Thymus (tissue), 2 donors: ENCODE data around the gene GRB7. TPM values are rescaled to one million over a fixed set of nuclear protein-coding genes. Genes with fewer than 3 reads are reported as not detected.

Source experiments
- polyA plus RNA-seq: library from polyadenylated mRNA; stranded (reverse); fragments of 200-250 nt; gene quantifications from one replicate; pipeline ENCODE4 v1.2.3, GENCODE V29; 2013
- total RNA-seq: library from RNA; stranded (reverse); fragments of 120-200 nt; gene quantifications from one replicate; pipeline ENCODE4 v1.2.4, GENCODE V29; 2013
- donor health status: healthy.

The GRB7 gene
- total and polyA plus RNA-seq, 2 donors = 1.3 to 4.1 TPM

Other genes with a start within 250 kb of the GRB7 start
- not detected for gene NEUROD2, start 130.0 kb upstream of the GRB7 start, total RNA-seq
- gene NEUROD2, start 130.0 kb upstream of the GRB7 start, polyA plus RNA-seq = 0.14 TPM
- 1.8 TPM for gene PPP1R1B, start 111.0 kb upstream of the GRB7 start, total RNA-seq
- gene PPP1R1B, start 111.0 kb upstream of the GRB7 start, polyA plus RNA-seq = 1.3 TPM
- 15.1 TPM for gene STARD3, start 100.8 kb upstream of the GRB7 start, total RNA-seq
- gene STARD3, start 100.8 kb upstream of the GRB7 start, polyA plus RNA-seq = 113 TPM
- 0.28 TPM for gene TCAP, start 72.6 kb upstream of the GRB7 start, total RNA-seq
- 1.7 TPM for gene TCAP, start 72.6 kb upstream of the GRB7 start, polyA plus RNA-seq
- gene PNMT, start 69.5 kb upstream of the GRB7 start, total RNA-seq = 0.38 TPM
- 2.9 TPM for gene PNMT, start 69.5 kb upstream of the GRB7 start, polyA plus RNA-seq
- 6.6 TPM for gene PGAP3, start 49.9 kb upstream of the GRB7 start, total RNA-seq
- 18.5 TPM for gene PGAP3, start 49.9 kb upstream of the GRB7 start, polyA plus RNA-seq
- gene ERBB2, start 37.9 kb upstream of the GRB7 start, total RNA-seq = 6.1 TPM
- gene ERBB2, start 37.9 kb upstream of the GRB7 start, polyA plus RNA-seq = 14.3 TPM
- gene MIEN1, start 7.4 kb upstream of the GRB7 start, total RNA-seq = 56.4 TPM
- 84.3 TPM for gene MIEN1, start 7.4 kb upstream of the GRB7 start, polyA plus RNA-seq
- 31.5 TPM for gene IKZF3, start 126.4 kb downstream of the GRB7 start, total RNA-seq
- gene IKZF3, start 126.4 kb downstream of the GRB7 start, polyA plus RNA-seq = 23.9 TPM
- not detected for gene ZPBP2, start 130.3 kb downstream of the GRB7 start, total RNA-seq
- gene ZPBP2, start 130.3 kb downstream of the GRB7 start, polyA plus RNA-seq = 0.11 TPM
- 13.2 TPM for gene GSDMB, start 180.7 kb downstream of the GRB7 start, total RNA-seq
- 122 TPM for gene GSDMB, start 180.7 kb downstream of the GRB7 start, polyA plus RNA-seq
- gene ORMDL3, start 189.7 kb downstream of the GRB7 start, total RNA-seq = 170 TPM
- 67.6 TPM for gene ORMDL3, start 189.7 kb downstream of the GRB7 start, polyA plus RNA-seq
- gene LRRC3C, start 189.8 kb downstream of the GRB7 start, total RNA-seq = not detected
- 0.05 TPM for gene LRRC3C, start 189.8 kb downstream of the GRB7 start, polyA plus RNA-seq
- 0.57 TPM for gene GSDMA, start 225.1 kb downstream of the GRB7 start, total RNA-seq
- 1.7 TPM for gene GSDMA, start 225.1 kb downstream of the GRB7 start, polyA plus RNA-seq
- gene PSMD3, start 242.9 kb downstream of the GRB7 start, total RNA-seq = 71.8 TPM
- gene PSMD3, start 242.9 kb downstream of the GRB7 start, polyA plus RNA-seq = 48.1 TPM